ENCODE measurements around the gene SNRK. TPM values are rescaled to one million over a fixed set of nuclear protein-coding genes. Genes with fewer than 3 reads are reported as not detected.

Gene SNRK
- total RNA-seq, 1 donor from 2014 or later: 21.3 TPM

DNA sequence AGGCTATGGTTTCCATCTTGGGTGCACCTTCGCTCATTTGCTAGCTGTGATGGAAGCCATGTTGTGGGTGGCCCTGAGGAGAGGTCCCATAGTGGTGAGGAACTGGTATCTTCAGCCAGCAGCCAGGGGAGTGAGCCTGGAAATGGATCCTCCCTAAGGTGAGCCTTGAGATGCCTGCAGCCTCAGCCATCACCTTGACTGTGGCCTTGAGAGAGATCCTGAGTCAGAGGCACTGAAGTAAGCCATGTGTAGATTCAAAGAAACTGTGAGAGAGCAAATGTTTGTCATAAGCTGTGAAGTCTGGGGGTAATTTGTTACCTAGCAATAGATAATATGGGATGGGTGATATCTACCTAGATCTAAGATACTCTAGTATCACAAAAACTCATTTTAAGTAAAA, 105.3 kb downstream of the SNRK start:
- Mint-ChIP-seq H3K27ac (ENCODE audit: unreplicated experiment) (no peak overlapping the region), H3K27me3 (ENCODE audit: unreplicated experiment) (no peaks in the 10 kb centered on the region), H3K4me1 (ENCODE audit: low read depth, unreplicated experiment) (no peaks in the 10 kb centered on the region), H3K9me3 (ENCODE audit: unreplicated experiment) (peaks cover 2% of the 10 kb centered on the region), H3K4me3 (ENCODE audit: unreplicated experiment) (no peak overlapping the region), H3K36me3 (ENCODE audit: unreplicated experiment) (peaks cover 6% of the 10 kb centered on the region)
- no peak for DNase-seq
- TF ChIP-seq CTCF (IDR thresholded peaks at IDR 0.05; ENCODE audit: partially characterized antibody, unreplicated experiment): no peak

DNA sequence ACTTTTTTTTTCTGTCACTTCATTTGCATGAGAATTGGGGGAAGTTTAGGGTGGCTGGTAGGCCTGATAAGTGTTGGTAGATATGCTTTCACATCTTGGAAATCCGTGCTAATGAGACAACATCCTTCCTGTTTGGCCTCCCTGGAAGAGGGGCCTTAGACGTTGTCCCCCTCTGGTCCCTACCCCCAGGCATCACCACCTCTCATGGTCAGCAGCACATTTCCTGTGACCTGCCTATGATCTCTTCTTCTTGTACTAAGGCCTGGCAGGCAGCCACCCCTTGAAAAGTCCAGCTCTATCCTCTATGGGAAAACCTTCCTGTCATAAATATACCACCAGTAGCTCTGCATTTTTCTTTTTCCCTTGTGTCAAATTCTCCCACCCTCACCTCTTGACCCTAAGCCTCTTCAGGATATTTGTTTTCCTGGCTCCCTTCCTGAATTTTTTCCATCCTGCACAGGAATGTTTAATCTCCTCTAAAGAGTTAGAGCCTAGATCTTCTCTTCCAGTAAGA, 107.8 kb downstream of the SNRK start:
- no peaks in the 10 kb centered on the region for H3K27me3 Mint-ChIP-seq (ENCODE audit: unreplicated experiment)
- no peak overlapping the region for H3K4me3 Mint-ChIP-seq (ENCODE audit: unreplicated experiment)
- H3K4me1 Mint-ChIP-seq (ENCODE audit: low read depth, unreplicated experiment): no peaks in the 10 kb centered on the region
- peaks cover 2% of the 10 kb centered on the region for H3K9me3 Mint-ChIP-seq (ENCODE audit: unreplicated experiment)
- no peak for TF ChIP-seq CTCF (IDR thresholded peaks at IDR 0.05; ENCODE audit: partially characterized antibody, unreplicated experiment)
- H3K27ac Mint-ChIP-seq (ENCODE audit: unreplicated experiment): no peak overlapping the region
- H3K36me3 Mint-ChIP-seq (ENCODE audit: unreplicated experiment): peaks cover 6% of the 10 kb centered on the region
- no peak for DNase-seq

DNA sequence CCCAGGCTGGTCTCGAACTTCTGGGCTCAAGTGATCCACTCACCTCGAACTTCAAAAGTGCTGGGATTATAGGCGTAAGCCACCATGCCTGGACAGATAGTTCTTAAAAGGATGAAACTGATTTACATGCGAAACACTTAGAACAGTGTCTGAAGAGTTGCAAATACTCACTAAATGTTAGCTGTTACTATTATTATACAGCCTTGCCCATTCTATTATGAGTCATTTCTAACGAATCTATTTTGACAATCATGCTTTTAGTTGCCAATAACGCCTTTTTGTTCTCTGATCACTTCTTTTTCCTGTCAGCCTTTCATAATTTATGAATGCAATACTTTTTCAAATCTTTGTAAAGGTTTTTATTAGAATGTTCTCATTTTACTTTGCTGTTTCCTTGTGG, 112.7 kb downstream of the SNRK start:
- Mint-ChIP-seq H3K36me3 (ENCODE audit: unreplicated experiment) (no peaks in the 10 kb centered on the region), H3K4me3 (ENCODE audit: unreplicated experiment) (no peak overlapping the region), H3K9me3 (ENCODE audit: unreplicated experiment) (no peaks in the 10 kb centered on the region), H3K27me3 (ENCODE audit: unreplicated experiment) (no peaks in the 10 kb centered on the region), H3K4me1 (ENCODE audit: low read depth, unreplicated experiment) (no peaks in the 10 kb centered on the region), H3K27ac (ENCODE audit: unreplicated experiment) (no peak overlapping the region)
- no peak for DNase-seq
- TF ChIP-seq CTCF (IDR thresholded peaks at IDR 0.05; ENCODE audit: partially characterized antibody, unreplicated experiment): no peak

DNA sequence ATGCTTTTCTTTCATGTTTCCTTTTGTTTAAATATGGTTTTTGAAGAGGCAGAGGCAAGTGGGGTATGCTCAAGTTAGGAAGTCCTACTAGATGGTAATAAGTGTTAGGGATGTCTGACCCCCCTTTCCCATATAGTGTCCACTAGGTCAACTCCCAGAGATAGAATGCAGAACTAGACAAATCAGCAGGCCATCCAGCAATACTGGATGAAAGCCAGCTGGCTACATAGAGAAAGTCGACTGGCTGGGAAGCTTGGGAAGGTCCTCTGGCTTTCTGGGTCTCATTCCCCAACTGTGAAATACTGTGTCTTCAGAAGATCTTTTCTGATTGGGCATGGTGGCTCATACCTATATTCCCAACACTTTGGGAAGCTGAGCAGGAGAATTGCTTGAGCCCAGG, 113.8 kb downstream of the SNRK start:
- H3K4me3 Mint-ChIP-seq (ENCODE audit: unreplicated experiment): no peak overlapping the region
- H3K36me3 Mint-ChIP-seq (ENCODE audit: unreplicated experiment): no peaks in the 10 kb centered on the region
- no peak for DNase-seq
- no peaks in the 10 kb centered on the region for H3K4me1 Mint-ChIP-seq (ENCODE audit: low read depth, unreplicated experiment)
- TF ChIP-seq CTCF (IDR thresholded peaks at IDR 0.05; ENCODE audit: partially characterized antibody, unreplicated experiment): no peak
- no peaks in the 10 kb centered on the region for H3K9me3 Mint-ChIP-seq (ENCODE audit: unreplicated experiment)
- H3K27me3 Mint-ChIP-seq (ENCODE audit: unreplicated experiment): no peaks in the 10 kb centered on the region
- H3K27ac Mint-ChIP-seq (ENCODE audit: unreplicated experiment): no peak overlapping the region

Other genes with a start within 250 kb of the SNRK start
- gene POMGNT2, start 180.5 kb upstream of the SNRK start, total RNA-seq (ENCODE audit: unreplicated experiment): 31.1 TPM